ENCODE results near the gene FLT4. TPM values are rescaled to one million over a fixed set of nuclear protein-coding genes. Genes with fewer than 3 reads are reported as not detected.

Gene FLT4
- total and polyA plus RNA-seq, 2 of the 13 experiments (the other 11 are each of a cell fraction or from before 2014, with no cell fraction given): not detected

DNA sequence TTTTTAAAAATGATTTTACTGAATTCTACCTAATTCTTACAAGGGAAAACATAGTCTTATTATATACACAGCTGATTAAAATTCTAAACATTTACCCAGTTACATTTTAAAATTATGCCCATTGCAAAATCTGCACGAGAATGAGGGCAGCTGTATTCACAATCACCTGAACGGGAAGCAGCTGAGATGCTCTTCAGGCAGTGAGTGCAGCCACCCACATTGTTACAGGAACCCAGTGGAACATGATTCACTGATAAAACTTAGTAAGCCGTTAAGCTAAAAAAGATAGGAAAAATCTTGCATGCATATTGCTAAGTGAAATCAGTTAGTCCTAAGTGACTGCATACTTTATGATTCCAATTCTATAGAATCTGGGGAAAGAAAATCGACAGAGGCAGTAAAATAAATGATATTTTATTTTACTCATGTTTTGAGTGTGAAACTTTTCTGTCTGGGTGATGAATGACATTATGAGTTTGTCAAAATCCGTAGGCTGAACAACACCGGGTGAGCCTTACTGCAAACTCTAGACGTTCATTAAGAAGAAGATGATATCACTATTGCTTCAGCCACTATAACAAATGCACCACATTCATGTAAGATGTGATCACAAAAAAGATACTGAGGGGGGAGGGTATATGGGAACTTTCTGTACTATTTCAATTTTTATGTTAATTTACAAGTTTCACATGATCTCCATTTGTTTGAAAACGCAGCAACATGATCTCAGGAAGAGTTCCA lies 39.1 kb upstream of the FLT4 start:
- no peak overlapping the region for H3K4me3 ChIP-seq (replicated peaks in 1 of 3; ENCODE audit: insufficient read depth in 1 of 3, low read depth in 2 of 3, low read length in 3 of 3)
- no peaks in the 10 kb centered on the region for H4K20me1 ChIP-seq (ENCODE audit: insufficient read depth, low read length)
- no peaks in the 10 kb centered on the region for H3K36me3 ChIP-seq (replicated peaks in 1 of 2; ENCODE audit: control insufficient read depth in 1 of 2, insufficient read depth in 2 of 2, low read length in 2 of 2)
- peaks cover 14% of the 10 kb centered on the region for H3K4me1 ChIP-seq (ENCODE audit: insufficient read depth, low read length)
- in situ Hi-C loops (cut with HindIII; ENCODE audit: extremely low pct_ligation_motif_present, low pct_unique_long_range_greater_than_20kb): no loop called here
- no peaks in the 10 kb centered on the region for H3K79me2 ChIP-seq (ENCODE audit: insufficient read depth, low read length)
- ChIA-PET POLR2A (no interaction called here), CTCF (ENCODE audit: low intra/inter-chr PET ratio, low total read pairs) (no interaction called here)
- no TSS peak for BruUV-seq (replicated peaks)
- no peak overlapping the region for H3K4me2 ChIP-seq (ENCODE audit: low read depth, low read length)
- H2AFZ ChIP-seq (ENCODE audit: low read length): no peak overlapping the region
- peaks cover 0 to 29% of the 10 kb centered on the region in 2 experiments; a peak in 4 of 5 replicates for H3K27me3 ChIP-seq (ENCODE audit: control insufficient read depth in 1 of 2, insufficient read depth in 2 of 2, low read length in 2 of 2)
- no peak overlapping the region for H3K27ac ChIP-seq (ENCODE audit: extremely low read length, insufficient read depth, low read length)
- TF ChIP-seq SOX6 (IDR thresholded peaks at IDR 0.05): no peak
- TF ChIP-seq SOX6 (CRISPR knock-in tag; IDR thresholded peaks at IDR 0.05): no peak
- TF ChIP-seq NCOA1 (CRISPR knock-in tag; IDR thresholded peaks at IDR 0.05): no peak
- no peak for TF ChIP-seq USF2 (IDR thresholded peaks at IDR 0.05; ENCODE audit: low read depth, low read length)
- TF ChIP-seq USF2 (CRISPR knock-in tag; IDR thresholded peaks at IDR 0.05; ENCODE audit: borderline replicate concordance): no peak
- TF ChIP-seq FOXP4 (CRISPR knock-in tag; IDR thresholded peaks at IDR 0.05): no peak
- TF ChIP-seq HOXD1 (CRISPR knock-in tag; IDR thresholded peaks at IDR 0.05): no peak
- TF ChIP-seq ZGPAT (CRISPR knock-in tag; IDR thresholded peaks at IDR 0.05): no peak
- TF ChIP-seq REPIN1 (CRISPR knock-in tag; IDR thresholded peaks at IDR 0.05; ENCODE audit: borderline replicate concordance, low read depth): no peak
- TF ChIP-seq MAX (IDR thresholded peaks at IDR 0.05): no peak
- TF ChIP-seq, protein P1, sequence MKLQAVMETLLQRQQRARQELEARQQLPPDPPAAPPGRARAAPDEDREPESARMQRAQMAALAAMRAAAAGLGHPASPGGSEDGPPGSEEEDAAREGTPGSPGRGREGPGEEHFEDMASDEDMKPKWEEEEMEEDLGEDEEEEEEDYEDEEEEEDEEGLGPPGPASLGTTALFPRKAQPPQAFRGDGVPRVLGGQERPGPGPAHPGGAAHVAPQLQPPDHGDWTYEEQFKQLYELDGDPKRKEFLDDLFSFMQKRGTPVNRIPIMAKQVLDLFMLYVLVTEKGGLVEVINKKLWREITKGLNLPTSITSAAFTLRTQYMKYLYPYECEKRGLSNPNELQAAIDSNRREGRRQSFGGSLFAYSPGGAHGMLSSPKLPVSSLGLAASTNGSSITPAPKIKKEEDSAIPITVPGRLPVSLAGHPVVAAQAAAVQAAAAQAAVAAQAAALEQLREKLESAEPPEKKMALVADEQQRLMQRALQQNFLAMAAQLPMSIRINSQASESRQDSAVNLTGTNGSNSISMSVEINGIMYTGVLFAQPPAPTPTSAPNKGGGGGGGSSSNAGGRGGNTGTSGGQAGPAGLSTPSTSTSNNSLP (IDR thresholded peaks at IDR 0.05; ENCODE audit: low read depth, low read length): no peak
- no peak for TF ChIP-seq GFI1 (CRISPR knock-in tag; IDR thresholded peaks at IDR 0.05; ENCODE audit: borderline replicate concordance)
- 12% methylated on average over 8 of the region's 8 CpGs for WGBS (ENCODE audit: low lambda C conversion rate)
- H3K9me3 ChIP-seq (ENCODE audit: low read length): no peaks in the 10 kb centered on the region
- FAIRE-seq: no peak
- no peak for DNase-seq (ENCODE audit: low spot score)
- no peak overlapping the region for H3K9ac ChIP-seq (ENCODE audit: insufficient read depth, low read depth, low read length)
- no peak for ATAC-seq
- intact Hi-C loops (cut with micrococcal nuclease; ENCODE audit: unreplicated experiment): no loop called here
